CD14-positive monocyte (primary cell): ENCODE data around the gene OCIAD2. TPM values are rescaled to one million over a fixed set of nuclear protein-coding genes. Genes with fewer than 3 reads are reported as not detected.

ENCODE experiments used
- DNase-seq, 3 donors: peaks; one replicate each; pipeline ENCODE4 v3.0.0-alpha.2; 2011 to 2022
- H2AFZ ChIP-seq: 2 replicates; pipeline ENCODE4 v1.6.0; 2012; ENCODE audit warnings: mild to moderate bottlenecking, low read depth, low read length, inconsistent platforms; ENCODE audit not compliant: insufficient read depth, poor library complexity, severe bottlenecking
- H3K27ac ChIP-seq, 2 donors: 1 replicate in 1 of 2; 2 replicates in 1 of 2; pipeline ENCODE4 v1.5.1; 2012 to 2013; ENCODE audit warnings: low read length in 2 of 2, control low read depth in 1 of 2, inconsistent platforms in 1 of 2, low read depth in 1 of 2, mild to moderate bottlenecking in 1 of 2
- H3K27me3 ChIP-seq, 2 donors: one replicate each; pipeline versions ENCODE4 v1.6.0 to v1.6.1; 2011 to 2013; ENCODE audit warnings: low read length in 2 of 2; ENCODE audit not compliant: control insufficient read depth in 2 of 2, insufficient read depth in 2 of 2
- H3K36me3 ChIP-seq, 2 donors: replicated peaks in 1 of 2; 1 replicate in 1 of 2; 2 replicates in 1 of 2; pipeline versions ENCODE4 v1.5.1 to v1.6.1; 2012 to 2013; ENCODE audit warnings: low read length in 2 of 2, control low read depth in 1 of 2, inconsistent platforms in 1 of 2, mild to moderate bottlenecking in 1 of 2; ENCODE audit not compliant: insufficient read depth in 2 of 2, control insufficient read depth in 1 of 2
- H3K4me1 ChIP-seq, 2 donors: 1 replicate in 1 of 2; 2 replicates in 1 of 2; pipeline versions ENCODE4 v1.5.1 to v1.6.1; 2012 to 2013; ENCODE audit warnings: low read length in 2 of 2, control low read depth in 1 of 2, inconsistent platforms in 1 of 2, mild to moderate bottlenecking in 1 of 2, moderate library complexity in 1 of 2; ENCODE audit not compliant: insufficient read depth in 2 of 2, control insufficient read depth in 1 of 2
- H3K4me2 ChIP-seq: replicated peaks from 2 replicates; pipeline ENCODE3; 2012; ENCODE audit warnings: low read length, moderate library complexity, mild to moderate bottlenecking; ENCODE audit not compliant: poor library complexity, severe bottlenecking; ENCODE audit errors: extremely low read depth
- H3K4me3 ChIP-seq, 3 experiments: fragments of 200-600 bp in 1 of 3; sonication (generic) in 1 of 3; replicated peaks in 1 of 3; 1 replicate in 2 of 3; 2 replicates in 1 of 3; pipeline ENCODE4 v1.5.1; 2011 to 2013; ENCODE audit warnings: low read length in 3 of 3, mild to moderate bottlenecking in 3 of 3, control low read depth in 2 of 3, low read depth in 2 of 3, inconsistent platforms in 1 of 3, moderate library complexity in 1 of 3
- H3K79me2 ChIP-seq: 2 replicates; pipeline ENCODE4 v1.6.0; 2012; ENCODE audit warnings: mild to moderate bottlenecking, control low read depth, inconsistent platforms, low read length, moderate library complexity; ENCODE audit not compliant: insufficient read depth
- H3K9ac ChIP-seq: 2 replicates; pipeline ENCODE4 v1.6.0; 2017; ENCODE audit warnings: low read length, mild to moderate bottlenecking; ENCODE audit not compliant: insufficient read depth, poor library complexity, severe bottlenecking
- H3K9me3 ChIP-seq, 2 donors: replicated peaks in 1 of 2; 1 replicate in 1 of 2; 2 replicates in 1 of 2; pipeline versions ENCODE4 v1.5.1 to v1.6.1; 2012 to 2013; ENCODE audit warnings: low read length in 2 of 2, control low read depth in 1 of 2; ENCODE audit not compliant: control insufficient read depth in 1 of 2, insufficient read depth in 1 of 2
- H4K20me1 ChIP-seq: 2 replicates; pipeline ENCODE4 v1.6.0; 2012; ENCODE audit warnings: mild to moderate bottlenecking, low read length, control low read depth, moderate library complexity; ENCODE audit not compliant: insufficient read depth
- H3K27ac Mint-ChIP-seq, 7 donors: one replicate each; pipeline ENCODE4 v1.8.0; 2020; ENCODE audit warnings: mild to moderate bottlenecking in 7 of 7, mixed read lengths in 7 of 7, moderate library complexity in 6 of 7, inconsistent platforms in 2 of 7
- H3K27me3 Mint-ChIP-seq, 3 donors: one replicate each; pipeline ENCODE4 v1.8.0; 2021 to 2022; ENCODE audit warnings: low read depth in 3 of 3, mild to moderate bottlenecking in 3 of 3, mixed read lengths in 3 of 3, moderate library complexity in 3 of 3, inconsistent platforms in 1 of 3
- H3K36me3 Mint-ChIP-seq, 2 donors: one replicate each; pipeline ENCODE4 v1.8.0; 2020; ENCODE audit warnings: mixed read lengths in 2 of 2, inconsistent platforms in 1 of 2, mild to moderate bottlenecking in 1 of 2
- H3K4me1 Mint-ChIP-seq: one replicate; pipeline ENCODE4 v1.8.0; 2020; ENCODE audit warnings: mild to moderate bottlenecking, mixed read lengths
- H3K4me3 Mint-ChIP-seq, 2 donors: one replicate each; pipeline ENCODE4 v1.8.0; 2020; ENCODE audit warnings: mild to moderate bottlenecking in 2 of 2, mixed read lengths in 2 of 2, moderate library complexity in 1 of 2
- H3K9me3 Mint-ChIP-seq, 7 donors: one replicate each; pipeline ENCODE4 v1.8.0; 2020 to 2022; ENCODE audit warnings: mixed read lengths in 7 of 7, mild to moderate bottlenecking in 6 of 7, moderate library complexity in 6 of 7, inconsistent platforms in 2 of 7
- CTCF ChIP-seq: fragments of 200-600 bp; IDR thresholded peaks from one replicate; pipeline ENCODE4 v1.8.0; 2022; ENCODE audit warnings: antibody characterized with exemption, mild to moderate bottlenecking
- WGBS: methylation state at CpG from one replicate; pipeline ENCODE4 v1.1.5; 2013; ENCODE audit warnings: missing lambda C conversion rate; ENCODE audit not compliant: insufficient coverage; 5-methylcytosine and 5-hydroxymethylcytosine counted together
- intact Hi-C, 2 donors: fragments of 100-400 bp; cut with micrococcal nuclease; formaldehyde crosslinking; loops; one replicate each; pipeline versions ENCODE4 v1.15.0 to v1.15.1; 2023
- polyA plus RNA-seq, 3 donors: library from polyadenylated mRNA; depleted of rRNA in 1 of 3; unstranded in 2 of 3; stranded (reverse) in 1 of 3; fragments of 300-500 nt in 2 of 3; fragments of >200 nt in 1 of 3; fragmentation: Illumina TruSeq in 2 of 3; gene quantifications; 1 replicate in 2 of 3; 2 replicates in 1 of 3; pipeline ENCODE4 v1.2.3, GENCODE V29; 2012 to 2021

OCIAD2 gene
- polyA plus RNA-seq, 3 donors: 2.1 to 3.1 (median 2.9) TPM

DNA sequence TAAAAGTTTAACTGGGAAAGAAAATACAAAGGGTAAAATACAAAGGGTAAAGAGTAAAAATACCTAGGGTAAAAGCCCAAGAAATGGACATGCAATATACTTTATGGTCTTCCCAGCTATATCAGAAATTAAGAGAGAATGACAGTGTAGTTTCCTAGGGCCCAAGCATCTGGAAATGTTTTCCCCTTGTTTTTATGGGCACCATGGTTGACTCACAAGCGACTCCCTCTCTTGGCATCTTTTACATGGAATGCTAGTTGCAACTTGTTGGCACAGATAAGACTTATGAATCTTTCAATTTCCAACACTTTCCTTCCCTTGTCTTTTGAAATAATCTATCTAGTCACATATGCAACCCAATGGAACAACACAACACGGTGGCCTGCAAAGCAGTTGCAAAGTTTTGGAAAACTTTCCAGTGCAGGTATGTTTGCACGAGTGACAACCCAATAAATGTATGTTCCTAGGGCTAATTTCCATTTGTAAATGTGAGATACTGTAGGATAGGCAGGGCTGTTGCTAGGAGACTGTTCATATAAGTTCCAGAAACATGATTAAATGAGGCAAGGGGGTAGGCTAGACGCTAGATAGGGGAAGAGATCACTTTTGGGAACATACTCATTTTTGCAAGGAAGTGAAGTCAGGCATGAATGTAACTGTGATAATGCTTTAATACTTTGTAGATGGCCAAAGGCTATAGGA, 43.1 kb upstream of the OCIAD2 start:
- H3K4me3 ChIP-seq: no peak overlapping the region
- no peak for DNase-seq
- H3K36me3 Mint-ChIP-seq: no peaks in the 10 kb centered on the region
- WGBS: 83% methylated on average over 2 of the region's 4 CpGs
- H3K9ac ChIP-seq: no peak overlapping the region
- intact Hi-C loops: no loop called here
- H3K27ac Mint-ChIP-seq: no peak overlapping the region
- no peaks in the 10 kb centered on the region for H3K79me2 ChIP-seq
- H4K20me1 ChIP-seq: no peaks in the 10 kb centered on the region
- no peaks in the 10 kb centered on the region for H3K36me3 ChIP-seq
- TF ChIP-seq CTCF: no peak
- H3K4me2 ChIP-seq: no peak overlapping the region
- no peaks in the 10 kb centered on the region for H3K9me3 ChIP-seq
- no peak overlapping the region for H3K4me3 Mint-ChIP-seq
- no peak overlapping the region for H3K27ac ChIP-seq
- H3K9me3 Mint-ChIP-seq: peaks cover 0 to 6% (median 2%) of the 10 kb centered on the region in 7 donors
- H3K4me1 ChIP-seq: no peaks in the 10 kb centered on the region
- no peaks in the 10 kb centered on the region for H3K27me3 Mint-ChIP-seq
- H3K27me3 ChIP-seq: no peaks in the 10 kb centered on the region
- no peak overlapping the region for H2AFZ ChIP-seq
- no peaks in the 10 kb centered on the region for H3K4me1 Mint-ChIP-seq

DNA sequence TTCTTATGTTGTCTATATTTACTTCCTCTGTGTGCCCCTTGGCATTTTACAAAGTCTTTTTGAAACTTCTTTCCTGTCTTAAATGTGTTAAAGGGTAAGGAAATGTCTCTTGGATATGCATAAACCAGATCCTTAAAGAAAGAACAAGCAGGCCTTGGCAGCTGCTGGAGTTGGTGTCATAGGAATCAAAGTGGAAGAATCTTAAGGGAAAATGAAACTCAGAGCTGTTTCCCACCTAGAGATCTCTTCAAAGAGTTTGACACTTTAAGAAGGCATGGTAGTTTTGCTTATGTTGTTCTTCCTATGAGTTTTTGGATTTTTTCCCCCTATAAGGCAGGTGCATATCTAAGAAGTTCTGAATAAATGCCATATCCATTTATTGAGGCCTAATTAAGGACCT, 42.5 kb upstream of the OCIAD2 start:
- Histone ChIP-seq H3K9ac (no peak overlapping the region), H3K79me2 (no peaks in the 10 kb centered on the region), H3K9me3 (no peaks in the 10 kb centered on the region), H3K4me3 (no peak overlapping the region), H3K4me2 (no peak overlapping the region), H3K36me3 (no peaks in the 10 kb centered on the region), H3K27me3 (no peaks in the 10 kb centered on the region), H4K20me1 (no peaks in the 10 kb centered on the region), H2AFZ (no peak overlapping the region), H3K27ac (no peak overlapping the region), H3K4me1 (no peaks in the 10 kb centered on the region)
- H3K27ac Mint-ChIP-seq: no peak overlapping the region
- intact Hi-C loops: no loop called here
- peaks cover 0 to 6% (median 2%) of the 10 kb centered on the region in 7 donors for H3K9me3 Mint-ChIP-seq
- H3K4me1 Mint-ChIP-seq: no peaks in the 10 kb centered on the region
- TF ChIP-seq CTCF: no peak
- no peaks in the 10 kb centered on the region for H3K36me3 Mint-ChIP-seq
- DNase-seq: no peak
- H3K27me3 Mint-ChIP-seq: no peaks in the 10 kb centered on the region
- no peak overlapping the region for H3K4me3 Mint-ChIP-seq
